ENCODE measurements around the gene ATP6V1F.
A peak's percentile ranks its signal among the peaks of the same experiment; 100 is the strongest.
"Not testable (repeated sequence)": the region's sequence is repeated elsewhere in the genome, so short reads cannot be mapped to it uniquely, and the experiment has no call there.

Gene ATP6V1F

DNA sequence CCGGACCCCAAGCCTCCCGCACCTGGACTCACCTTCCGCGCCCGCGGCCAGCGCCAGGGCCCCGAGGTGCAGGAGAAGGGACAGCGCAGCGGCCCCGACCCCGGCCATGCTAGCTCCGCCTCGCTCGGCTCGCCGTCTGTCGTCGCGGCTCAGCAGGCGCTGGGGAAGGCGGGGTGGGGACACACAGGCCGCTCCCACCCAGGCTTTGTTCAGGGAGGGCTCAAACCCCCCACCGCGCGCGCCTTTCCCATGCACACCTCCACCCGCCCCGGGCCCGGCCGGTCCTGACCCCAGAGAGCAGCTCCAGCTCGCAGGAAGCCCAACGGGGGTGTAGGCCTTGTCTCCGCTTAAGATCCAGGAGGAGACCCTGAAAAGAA is 47.9 kb downstream of the ATP6V1F start, which contains the start of gene KCP:
Gene KCP (minus strand): TSS at position 141 of the 377 bp plus-strand sequence. CDS start 33 bp downstream, at position 108.
- CTCF ChIA-PET: interaction anchor here (0.6 to 2.6 kb wide), 8 partner anchors 10 to 301 kb away, joined by 3 to 8 read pairs (median 4); no protein-coding TSS in a partner anchor

DNA sequence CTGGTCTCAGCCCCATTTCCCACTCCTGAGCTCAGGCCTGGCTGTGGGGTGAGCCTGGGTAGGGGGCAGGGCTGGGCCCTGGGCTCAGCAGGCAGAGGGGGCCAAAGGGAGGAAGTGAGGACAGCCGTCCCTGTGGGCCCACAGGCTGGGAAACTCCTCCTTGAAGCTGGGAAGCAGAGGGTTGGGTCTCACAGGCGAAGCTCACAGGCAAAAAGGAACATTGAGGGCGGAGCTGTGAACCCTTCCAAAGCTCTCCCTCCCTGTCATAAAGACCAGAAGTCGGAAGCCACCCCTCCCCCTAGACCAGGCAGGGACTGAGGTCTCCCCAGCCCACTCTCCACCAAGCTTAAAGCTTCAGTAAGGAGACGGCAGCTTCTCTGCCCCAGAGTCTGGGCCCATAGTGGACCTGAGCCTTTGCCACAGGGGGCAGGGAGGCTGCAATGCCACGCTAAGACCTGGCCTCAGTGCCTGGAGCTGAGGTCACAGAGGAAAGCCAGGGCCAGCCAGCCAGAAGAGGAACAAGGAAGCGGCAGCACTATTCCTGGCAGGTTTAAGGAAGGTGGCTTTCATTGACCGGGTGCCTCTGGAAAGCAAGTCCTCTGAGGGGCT is 48.9 kb downstream of the ATP6V1F start:
- no peaks in the 10 kb centered on the region for H3K36me3 ChIP-seq (ENCODE audit: control insufficient read depth in 4 of 4, insufficient read depth in 4 of 4, low read length in 3 of 4)
- ChIA-PET POLR2A (no interaction called here), CTCF (interaction anchor here (0.6 to 2.6 kb wide), 8 partner anchors 11 to 170 kb away, joined by 3 to 8 read pairs (median 4); no protein-coding TSS in a partner anchor)
- no peaks in the 10 kb centered on the region for H3K9me3 ChIP-seq (ENCODE audit: control extremely low read depth in 1 of 5, control insufficient read depth in 4 of 5, insufficient read depth in 2 of 5, low read depth in 1 of 5, low read length in 4 of 5)
- H3K27me3 ChIP-seq (replicated peaks in 2 of 5; ENCODE audit: control insufficient read depth in 4 of 5, insufficient read depth in 5 of 5, low read length in 4 of 5): peaks cover 0 to 67% (median 19%) of the 10 kb centered on the region in 5 experiments
- DNase-seq: no peak
- peaks cover 0 to 24% (median 15%) of the 10 kb centered on the region in 4 experiments for H3K4me1 ChIP-seq (ENCODE audit: control extremely low read depth in 1 of 4, control insufficient read depth in 4 of 4, insufficient read depth in 4 of 4, low read length in 3 of 4)
- H3K27ac ChIP-seq (ENCODE audit: insufficient read depth in 1 of 2, low read depth in 1 of 2, low read length in 2 of 2, poor library complexity in 1 of 2, severe bottlenecking in 2 of 2): no peak overlapping the region
- no peak overlapping the region for H3K4me3 ChIP-seq (ENCODE audit: control insufficient read depth in 1 of 7, extremely low read depth in 1 of 7, insufficient read depth in 4 of 7, low read depth in 2 of 7, low read length in 6 of 7)
- WGBS (ENCODE audit: insufficient coverage): 94% methylated on average over 7 of the region's 8 CpGs

More for the DNA sequence above, 47.9 kb downstream of the ATP6V1F start, which contains the start of gene KCP:
- POLR2A ChIA-PET: no interaction called here
- Histone ChIP-seq H3K27ac (ENCODE audit: insufficient read depth in 1 of 2, low read depth in 1 of 2, low read length in 2 of 2, poor library complexity in 1 of 2, severe bottlenecking in 2 of 2) (no peak within 1 kb of the TSS), H3K4me3 (ENCODE audit: control insufficient read depth in 1 of 7, extremely low read depth in 1 of 7, insufficient read depth in 4 of 7, low read depth in 2 of 7, low read length in 6 of 7) (peak within 1 kb of the TSS in 3 of 7 experiments; percentile 13 to 61 (median 51)), H3K4me1 (ENCODE audit: control extremely low read depth in 1 of 4, control insufficient read depth in 4 of 4, insufficient read depth in 4 of 4, low read length in 3 of 4) (peaks cover 0 to 21% (median 15%) of the 10 kb centered on the region in 4 experiments), H3K27me3 (replicated peaks in 2 of 5; ENCODE audit: control insufficient read depth in 4 of 5, insufficient read depth in 5 of 5, low read length in 4 of 5) (peaks cover 0 to 58% (median 17%) of the 10 kb centered on the region in 5 experiments), H3K9me3 (ENCODE audit: control extremely low read depth in 1 of 5, control insufficient read depth in 4 of 5, insufficient read depth in 2 of 5, low read depth in 1 of 5, low read length in 4 of 5) (no peaks in the 10 kb centered on the region), H3K36me3 (ENCODE audit: control insufficient read depth in 4 of 4, insufficient read depth in 4 of 4, low read length in 3 of 4) (no peaks in the 10 kb centered on the region)
- 50% methylated on average over 31 of the region's 34 CpGs for WGBS (ENCODE audit: insufficient coverage)
- peak in 1 of 3 donors; percentile 11 for DNase-seq

DNA sequence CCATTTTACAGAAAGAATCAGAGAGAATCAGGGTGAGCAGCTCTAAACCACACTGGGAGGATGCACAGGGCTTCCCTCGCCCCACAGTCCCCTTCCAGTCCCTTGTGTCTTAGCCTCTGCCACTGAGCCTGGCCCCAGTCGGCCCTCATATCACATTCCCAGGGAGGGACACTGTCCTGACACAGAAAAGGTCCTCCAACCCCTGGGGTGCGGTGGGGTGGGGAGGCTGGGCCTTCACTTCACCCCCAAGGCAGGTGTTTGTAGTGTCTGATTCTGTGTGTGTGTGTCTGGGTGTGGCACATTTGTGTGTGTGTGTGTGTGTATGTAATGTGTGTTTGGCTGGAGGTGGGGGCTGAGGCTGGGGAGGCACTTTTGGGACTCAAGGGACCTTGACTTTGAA is 49.6 kb downstream of the ATP6V1F start:
- Histone ChIP-seq H3K9me3 (ENCODE audit: control extremely low read depth in 1 of 5, control insufficient read depth in 4 of 5, insufficient read depth in 2 of 5, low read depth in 1 of 5, low read length in 4 of 5) (no peaks in the 10 kb centered on the region), H3K36me3 (ENCODE audit: control insufficient read depth in 4 of 4, insufficient read depth in 4 of 4, low read length in 3 of 4) (no peaks in the 10 kb centered on the region), H3K27ac (ENCODE audit: insufficient read depth in 1 of 2, low read depth in 1 of 2, low read length in 2 of 2, poor library complexity in 1 of 2, severe bottlenecking in 2 of 2) (no peak overlapping the region), H3K4me3 (ENCODE audit: control insufficient read depth in 1 of 7, extremely low read depth in 1 of 7, insufficient read depth in 4 of 7, low read depth in 2 of 7, low read length in 6 of 7) (no peak overlapping the region), H3K4me1 (ENCODE audit: control extremely low read depth in 1 of 4, control insufficient read depth in 4 of 4, insufficient read depth in 4 of 4, low read length in 3 of 4) (peaks cover 0 to 24% (median 15%) of the 10 kb centered on the region in 4 experiments), H3K27me3 (replicated peaks in 2 of 5; ENCODE audit: control insufficient read depth in 4 of 5, insufficient read depth in 5 of 5, low read length in 4 of 5) (peaks cover 0 to 73% (median 19%) of the 10 kb centered on the region in 5 experiments)
- CTCF ChIA-PET: interaction anchor here (0.8 to 1.6 kb wide), 3 partner anchors 15 to 36 kb away, joined by 3 to 7 read pairs (median 4); no protein-coding TSS in a partner anchor
- DNase-seq: no peak
- 100% methylated on average over 2 of the region's 3 CpGs for WGBS (ENCODE audit: insufficient coverage)
- POLR2A ChIA-PET: no interaction called here

DNA sequence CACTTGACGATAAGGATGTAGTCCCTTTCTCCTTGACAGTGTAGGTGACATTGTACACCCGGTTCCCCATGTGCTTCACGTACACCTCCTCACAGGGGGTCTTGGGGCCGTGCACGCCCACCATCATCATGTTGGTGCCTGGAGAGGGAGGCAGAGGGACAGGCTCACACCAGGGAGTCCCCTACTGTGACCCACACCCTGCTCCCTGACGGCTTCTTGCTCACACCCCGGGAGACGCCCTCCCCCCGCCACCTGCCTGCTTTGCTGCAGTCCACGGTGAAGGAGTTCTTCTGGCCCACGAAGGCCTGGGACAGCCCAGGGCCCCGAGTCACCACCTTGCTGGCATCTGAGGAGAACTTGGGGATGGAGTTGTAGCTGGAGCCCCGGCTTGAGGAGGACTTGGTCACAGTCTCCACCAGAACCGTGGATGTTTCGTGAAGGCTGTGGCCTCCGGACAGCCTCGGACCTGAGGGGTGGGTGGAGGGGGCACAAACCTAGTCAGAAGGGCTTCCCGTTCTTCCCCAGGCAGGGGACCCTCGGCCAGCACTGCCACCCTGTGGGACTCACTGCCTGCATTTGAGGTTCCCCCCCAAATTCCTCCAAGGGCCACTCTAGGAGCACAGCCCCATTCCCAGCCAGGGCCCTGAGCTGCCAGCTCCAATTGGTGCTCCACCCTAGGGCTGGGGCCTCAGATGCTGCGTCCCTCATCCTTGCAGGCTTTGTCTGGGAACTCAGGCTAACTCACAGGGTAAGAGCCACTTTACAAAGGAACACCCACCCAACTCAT is 50.2 kb downstream of the ATP6V1F start:
- H3K4me3 ChIP-seq (ENCODE audit: control insufficient read depth in 1 of 7, extremely low read depth in 1 of 7, insufficient read depth in 4 of 7, low read depth in 2 of 7, low read length in 6 of 7); CTCF ChIA-PET; POLR2A ChIA-PET; H3K36me3 ChIP-seq (ENCODE audit: control insufficient read depth in 4 of 4, insufficient read depth in 4 of 4, low read length in 3 of 4); H3K27ac ChIP-seq (ENCODE audit: insufficient read depth in 1 of 2, low read depth in 1 of 2, low read length in 2 of 2, poor library complexity in 1 of 2, severe bottlenecking in 2 of 2); DNase-seq; H3K9me3 ChIP-seq (ENCODE audit: control extremely low read depth in 1 of 5, control insufficient read depth in 4 of 5, insufficient read depth in 2 of 5, low read depth in 1 of 5, low read length in 4 of 5): not testable (repeated sequence)
- 92% methylated on average over 2 of the region's 20 CpGs for WGBS (ENCODE audit: insufficient coverage)
- H3K4me1 ChIP-seq (ENCODE audit: control extremely low read depth in 1 of 4, control insufficient read depth in 4 of 4, insufficient read depth in 4 of 4, low read length in 3 of 4): peaks cover 0 to 24% (median 15%) of the 10 kb centered on the region in 4 experiments
- peaks cover 0 to 73% (median 19%) of the 10 kb centered on the region in 5 experiments for H3K27me3 ChIP-seq (replicated peaks in 2 of 5; ENCODE audit: control insufficient read depth in 4 of 5, insufficient read depth in 5 of 5, low read length in 4 of 5)

DNA sequence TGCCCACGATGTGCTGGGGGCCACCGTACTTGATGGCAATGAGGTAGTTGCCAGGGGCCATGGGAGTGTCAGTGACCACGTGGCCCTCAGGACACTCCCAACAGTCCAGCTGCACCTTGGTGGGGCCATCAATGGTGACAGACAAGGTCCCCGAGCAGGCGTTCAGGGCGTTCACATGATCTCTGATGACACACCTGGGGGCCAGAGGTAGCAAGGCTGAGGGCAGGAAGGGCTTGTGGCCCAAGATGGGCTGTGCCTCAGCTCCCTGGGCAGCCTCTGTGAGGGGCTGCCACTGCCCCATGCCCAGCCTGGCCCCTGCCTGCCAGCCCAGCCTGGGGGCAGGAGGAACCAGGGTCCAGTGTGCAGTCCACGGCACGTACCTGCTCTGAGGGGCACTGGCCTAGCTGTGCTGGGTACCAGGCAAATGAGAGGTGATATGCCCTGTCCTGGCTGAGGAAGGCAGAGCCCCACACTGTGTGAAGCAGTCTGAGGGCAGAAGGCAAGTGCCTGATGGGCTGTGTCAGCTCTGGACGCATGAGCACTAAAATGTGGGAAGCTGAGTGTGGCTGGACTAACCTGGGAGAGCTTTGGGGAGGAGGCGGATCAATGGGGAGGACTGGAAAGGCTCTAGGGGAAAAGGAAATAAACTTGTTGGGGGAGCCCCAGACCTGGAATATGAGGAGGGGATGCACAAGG is 51.4 kb downstream of the ATP6V1F start:
- WGBS (ENCODE audit: insufficient coverage): 93% methylated on average over 10 of the region's 10 CpGs
- DNase-seq: no peak
- Histone ChIP-seq H3K27ac (ENCODE audit: insufficient read depth in 1 of 2, low read depth in 1 of 2, low read length in 2 of 2, poor library complexity in 1 of 2, severe bottlenecking in 2 of 2) (no peak overlapping the region), H3K27me3 (replicated peaks in 2 of 5; ENCODE audit: control insufficient read depth in 4 of 5, insufficient read depth in 5 of 5, low read length in 4 of 5) (peaks cover 0 to 63% (median 16%) of the 10 kb centered on the region in 5 experiments), H3K4me1 (ENCODE audit: control extremely low read depth in 1 of 4, control insufficient read depth in 4 of 4, insufficient read depth in 4 of 4, low read length in 3 of 4) (peaks cover 0 to 24% (median 15%) of the 10 kb centered on the region in 4 experiments), H3K4me3 (ENCODE audit: control insufficient read depth in 1 of 7, extremely low read depth in 1 of 7, insufficient read depth in 4 of 7, low read depth in 2 of 7, low read length in 6 of 7) (no peak overlapping the region), H3K9me3 (ENCODE audit: control extremely low read depth in 1 of 5, control insufficient read depth in 4 of 5, insufficient read depth in 2 of 5, low read depth in 1 of 5, low read length in 4 of 5) (no peaks in the 10 kb centered on the region), H3K36me3 (ENCODE audit: control insufficient read depth in 4 of 4, insufficient read depth in 4 of 4, low read length in 3 of 4) (no peaks in the 10 kb centered on the region)
- ChIA-PET POLR2A (interaction anchor here (1.1 kb wide), 1 partner anchor 19 kb away, joined by 3 read pairs; no protein-coding TSS in a partner anchor), CTCF (interaction anchor here (0.6 to 2.6 kb wide), 5 partner anchors 8 to 175 kb away, joined by 3 to 12 read pairs (median 4); no protein-coding TSS in a partner anchor)

DNA sequence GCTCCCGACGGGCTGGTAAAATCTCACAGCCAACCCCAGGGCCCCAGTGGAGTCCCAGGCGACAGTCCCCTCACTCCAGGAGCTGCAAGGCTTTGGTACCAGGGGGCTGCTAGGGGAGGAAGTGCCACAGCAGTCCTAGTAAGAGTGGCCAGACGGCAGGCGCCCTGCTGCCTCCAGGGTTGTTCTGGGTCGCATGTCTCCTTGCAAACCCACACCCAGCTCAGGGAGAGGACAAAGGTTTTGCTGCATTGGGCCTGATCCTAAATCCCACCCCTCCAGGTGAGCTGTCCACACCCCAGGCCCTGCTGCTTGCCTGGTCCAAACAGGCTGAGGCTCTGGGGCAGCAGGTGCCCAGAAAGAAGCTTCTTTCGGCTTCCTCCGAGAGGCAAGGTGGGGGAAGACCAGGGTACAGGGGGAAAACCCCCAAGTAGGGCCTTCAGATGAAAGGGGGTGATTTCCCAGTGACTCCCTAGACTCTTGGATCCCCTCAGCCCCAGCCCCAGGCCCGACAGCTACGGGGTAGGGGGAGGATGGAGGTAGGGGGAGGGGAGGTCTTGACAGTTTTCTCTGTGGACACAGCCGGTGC is 52.0 kb downstream of the ATP6V1F start:
- ChIA-PET CTCF (interaction anchor here (0.6 to 2.6 kb wide), 5 partner anchors 8 to 175 kb away, joined by 3 to 12 read pairs (median 4); no protein-coding TSS in a partner anchor), POLR2A (interaction anchor here (1.1 kb wide), 1 partner anchor 19 kb away, joined by 3 read pairs; no protein-coding TSS in a partner anchor)
- H3K9me3 ChIP-seq (ENCODE audit: control extremely low read depth in 1 of 5, control insufficient read depth in 4 of 5, insufficient read depth in 2 of 5, low read depth in 1 of 5, low read length in 4 of 5): no peaks in the 10 kb centered on the region
- H3K4me1 ChIP-seq (ENCODE audit: control extremely low read depth in 1 of 4, control insufficient read depth in 4 of 4, insufficient read depth in 4 of 4, low read length in 3 of 4): peaks cover 0 to 21% (median 14%) of the 10 kb centered on the region in 4 experiments
- no peak overlapping the region for H3K27ac ChIP-seq (ENCODE audit: insufficient read depth in 1 of 2, low read depth in 1 of 2, low read length in 2 of 2, poor library complexity in 1 of 2, severe bottlenecking in 2 of 2)
- H3K4me3 ChIP-seq (ENCODE audit: control insufficient read depth in 1 of 7, extremely low read depth in 1 of 7, insufficient read depth in 4 of 7, low read depth in 2 of 7, low read length in 6 of 7): no peak overlapping the region
- 81% methylated on average over 5 of the region's 11 CpGs for WGBS (ENCODE audit: insufficient coverage)
- peak in 2 of 3 donors; percentile 45 to 52 for DNase-seq
- peaks cover 0 to 57% (median 11%) of the 10 kb centered on the region in 5 experiments for H3K27me3 ChIP-seq (replicated peaks in 2 of 5; ENCODE audit: control insufficient read depth in 4 of 5, insufficient read depth in 5 of 5, low read length in 4 of 5)
- no peaks in the 10 kb centered on the region for H3K36me3 ChIP-seq (ENCODE audit: control insufficient read depth in 4 of 4, insufficient read depth in 4 of 4, low read length in 3 of 4)

Measured in common myeloid progenitor, CD34-positive (primary cell).